ENCODE results near the gene OR2M7.
"Not testable (repeated sequence)": the region's sequence is repeated elsewhere in the genome, so short reads cannot be mapped to it uniquely, and the experiment has no call there.

The OR2M7 gene

DNA sequence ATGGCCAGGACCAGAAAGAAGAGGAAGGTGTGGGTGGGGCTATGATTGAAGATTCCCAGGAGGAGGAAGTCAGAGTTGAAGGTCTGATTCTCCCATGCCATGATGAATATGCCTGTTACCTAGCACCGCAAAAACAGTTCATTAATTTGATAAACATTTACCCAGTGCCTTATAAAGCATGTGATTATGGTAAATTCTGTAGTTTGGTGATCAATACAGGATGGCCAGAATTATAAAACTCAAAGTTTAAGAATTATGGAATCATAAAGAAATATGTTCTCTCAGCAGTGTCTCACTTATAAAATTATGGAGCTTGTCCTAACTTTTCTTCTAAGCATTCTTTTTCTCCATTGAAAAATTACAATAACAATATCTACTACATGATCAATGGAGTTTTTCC lies at the start of gene OR2M7:
OR2M7 (minus strand) TSS at position 101 of the 400 bp plus-strand sequence; CDS start at position 101, 0 bp downstream.
- no peak for DNase-seq (ENCODE audit: low read depth in 2 of 2)

- DNase-seq (ENCODE audit: low read depth in 2 of 2), result no peak
These were observed 49.4 kb upstream of the OR2M7 start for GRCh38 chr1:248373761-248374160.

DNA sequence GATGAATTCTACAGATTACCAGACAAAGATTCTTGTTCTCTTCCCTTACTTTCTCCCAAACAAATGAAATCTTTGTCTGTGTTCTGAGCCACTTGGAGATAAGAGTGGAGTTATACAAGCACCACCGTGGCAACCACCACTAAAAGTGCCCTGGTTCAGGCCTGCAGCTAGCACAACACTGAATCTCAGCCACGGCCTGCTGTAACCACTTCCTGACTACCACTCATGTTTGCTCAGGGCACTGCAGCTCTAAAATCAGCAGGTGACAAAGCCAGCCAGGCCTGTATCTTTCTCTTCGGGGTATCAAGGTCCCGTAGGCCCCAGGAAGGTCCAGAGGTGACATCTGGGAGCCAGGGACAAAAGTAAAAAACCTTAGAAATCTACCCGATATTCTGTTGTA lies 48.0 kb upstream of the OR2M7 start:
- no peak for DNase-seq (ENCODE audit: low read depth in 2 of 2)

GRCh38 chr1:248366609-248367008 lies 42.2 kb upstream of the OR2M7 start:
- DNase-seq (ENCODE audit: low read depth in 2 of 2), result no peak

DNA sequence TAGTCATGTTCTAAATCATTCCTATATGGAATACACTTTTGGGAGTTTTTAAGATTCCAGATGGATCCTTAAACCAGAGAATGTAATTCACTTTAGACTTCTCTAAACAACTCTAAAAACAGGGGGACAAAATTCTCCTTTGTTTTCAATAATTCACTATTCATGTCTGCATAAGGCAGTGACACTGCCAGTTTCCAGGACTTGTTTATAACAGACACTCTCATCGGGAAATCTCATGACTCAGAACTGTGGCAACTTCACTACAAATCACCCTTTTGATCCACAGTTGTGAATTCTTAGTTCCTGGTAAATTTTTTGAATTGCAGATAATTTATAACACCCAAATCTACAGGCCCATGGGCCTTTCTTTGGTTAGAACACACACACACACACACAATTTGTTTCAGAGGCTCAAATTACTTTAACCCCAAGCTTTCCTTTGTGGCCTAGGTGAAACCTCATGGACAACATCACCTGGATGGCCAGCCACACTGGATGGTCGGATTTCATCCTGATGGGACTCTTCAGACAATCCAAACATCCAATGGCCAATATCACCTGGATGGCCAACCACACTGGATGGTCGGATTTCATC lies 36.9 kb upstream of the OR2M7 start, which contains the start of gene OR2T4:
OR2T4 (plus strand) TSS at position 545 of the 595 bp plus-strand sequence; CDS start at position 545, 0 bp downstream.
- DNase-seq (ENCODE audit: low read depth in 2 of 2), result no peak

- DNase-seq (ENCODE audit: low read depth in 2 of 2), result no peak
These were observed 35.0 kb upstream of the OR2M7 start for GRCh38 chr1:248359415-248359814.

DNA sequence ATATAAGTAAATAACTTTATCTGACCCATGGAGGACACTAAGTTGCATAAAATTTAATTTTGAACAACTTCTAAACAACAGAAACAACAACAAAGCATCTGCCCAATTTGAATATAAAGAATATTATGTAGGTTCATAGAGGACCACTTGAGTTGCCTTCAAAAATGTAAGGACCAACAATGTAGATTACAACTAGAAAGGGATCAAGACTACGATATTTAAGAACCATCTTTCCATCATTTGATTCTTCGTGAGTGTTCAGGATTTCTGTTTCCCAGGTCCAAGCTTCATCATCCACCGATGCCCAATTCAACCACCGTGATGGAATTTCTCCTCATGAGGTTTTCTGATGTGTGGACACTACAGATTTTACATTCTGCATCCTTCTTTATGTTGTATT lies 24.1 kb upstream of the OR2M7 start, which contains the start of gene OR14C36:
OR14C36 (plus strand) TSS at position 301 of the 400 bp plus-strand sequence; CDS start at position 301, 0 bp downstream.
- DNase-seq (ENCODE audit: low read depth in 2 of 2), result no peak

- no peak for DNase-seq (ENCODE audit: low read depth in 2 of 2)
These were observed 19.1 kb upstream of the OR2M7 start for GRCh38 chr1:248343451-248343850.

GRCh38 chr1:248316796-248317195 lies 7.6 kb downstream of the OR2M7 start:
- DNase-seq (ENCODE audit: low read depth in 2 of 2), result no peak

DNA sequence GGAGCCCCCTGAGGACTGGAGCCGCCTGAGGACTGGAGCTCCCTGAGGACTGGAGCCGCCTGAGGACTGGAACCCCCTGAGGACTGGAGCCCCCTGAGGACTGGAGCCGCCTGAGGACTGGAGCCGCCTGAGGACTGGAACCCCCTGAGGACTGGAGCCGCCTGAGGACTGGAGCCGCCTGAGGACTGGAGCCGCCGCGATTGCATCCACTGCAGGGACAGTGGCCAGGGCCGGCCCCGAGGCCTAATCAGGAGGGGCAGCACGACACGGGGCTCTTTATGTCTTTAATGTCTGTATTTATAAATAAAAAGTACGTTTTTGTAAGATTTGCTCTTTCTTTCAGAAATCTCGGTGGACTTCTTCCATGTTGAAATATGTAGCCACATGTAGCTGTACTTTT lies 17.6 kb downstream of the OR2M7 start:
- DNase-seq (ENCODE audit: low read depth in 2 of 2), result not testable (repeated sequence)

GRCh38 chr1:248306103-248306502 lies 18.3 kb downstream of the OR2M7 start:
- DNase-seq (ENCODE audit: low read depth in 2 of 2), result no peak

DNA sequence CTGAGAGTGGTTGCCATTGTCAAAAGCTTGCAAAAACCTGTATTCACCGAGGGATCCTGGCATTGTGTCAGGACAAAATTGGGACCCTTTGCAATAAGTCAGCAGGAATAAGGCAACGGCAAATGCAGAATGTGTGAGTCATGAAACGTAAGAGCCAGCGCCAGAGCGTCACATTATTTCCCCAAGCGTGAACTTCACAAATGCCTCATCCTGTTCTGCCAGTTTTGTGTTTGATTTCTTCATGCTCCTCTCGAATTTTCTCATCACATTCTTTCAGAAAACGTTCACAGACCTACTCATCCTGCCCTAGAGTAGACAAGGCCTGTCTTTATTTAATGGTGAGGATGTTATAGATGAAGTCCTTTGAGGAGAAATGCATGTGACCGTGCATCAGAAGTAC lies 18.7 kb downstream of the OR2M7 start:
- DNase-seq (ENCODE audit: low read depth in 2 of 2), result not testable (repeated sequence)

- DNase-seq (ENCODE audit: low read depth in 2 of 2), result no peak
These were observed 21.0 kb downstream of the OR2M7 start, which contains the start of gene OR2T12 for GRCh38 chr1:248303324-248303723. Gene OR2T12 (minus strand): TSS chr1:248303424. CDS start chr1:248295578, 7,846 bp downstream.

- no peak for DNase-seq (ENCODE audit: low read depth in 2 of 2)
These were observed 36.0 kb downstream of the OR2M7 start for GRCh38 chr1:248288391-248288790.

DNA sequence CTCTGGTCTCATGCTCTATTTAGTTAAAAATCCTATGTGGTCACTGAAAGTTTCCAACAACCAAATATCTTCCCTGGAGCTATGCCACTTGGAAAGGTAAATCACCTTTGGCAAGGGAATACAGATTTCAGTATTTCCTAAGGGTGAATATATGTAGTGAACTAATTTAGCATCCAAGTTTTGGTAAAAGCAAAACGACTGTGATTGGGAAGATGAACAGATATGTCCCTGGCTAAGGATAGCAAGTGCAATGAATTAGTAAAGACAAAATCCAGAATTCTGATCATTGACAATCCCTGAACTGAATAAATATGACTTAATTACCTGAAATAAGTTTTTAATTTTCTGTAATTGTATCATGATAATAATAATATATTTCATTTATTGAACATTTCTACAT lies 46.5 kb downstream of the OR2M7 start, which contains the start of gene OR2T33:
OR2T33 (minus strand) TSS at position 101 of the 400 bp plus-strand sequence. CDS start 4,162 bp downstream, outside the sequence.
- no peak for DNase-seq (ENCODE audit: low read depth in 2 of 2)

Measured in stimulated activated CD8-positive, alpha-beta memory T cell treated with anti-CD3 and anti-CD28 coated beads, Interleukin-2, amount 100 ng/mL, for 48 hours (primary cell).